ENCODE data around the gene DUS3L.

The DUS3L gene

GRCh38 chr19:5821521-5822180, 30.7 kb upstream of the DUS3L start:
- no peak for DNase-seq (ENCODE audit: low spot score)

GRCh38 chr19:5820785-5821184, 29.8 kb upstream of the DUS3L start:
- DNase-seq (ENCODE audit: low spot score) = no peak

GRCh38 chr19:5818594-5818993, 27.6 kb upstream of the DUS3L start:
- DNase-seq (ENCODE audit: low spot score) = no peak

GRCh38 chr19:5817218-5817617, 26.3 kb upstream of the DUS3L start:
- no peak for DNase-seq (ENCODE audit: low spot score)

GRCh38 chr19:5814852-5815246, 23.9 kb upstream of the DUS3L start:
- no peak for DNase-seq (ENCODE audit: low spot score)

- DNase-seq (ENCODE audit: low spot score) = no peak
Observed at GRCh38 chr19:5814123-5814851, 23.3 kb upstream of the DUS3L start.

- no peak for DNase-seq (ENCODE audit: low spot score)
Observed at GRCh38 chr19:5811117-5811516, 20.2 kb upstream of the DUS3L start.

GRCh38 chr19:5809469-5809868, 18.5 kb upstream of the DUS3L start:
- no peak for DNase-seq (ENCODE audit: low spot score)

GRCh38 chr19:5809053-5809452, 18.1 kb upstream of the DUS3L start:
- DNase-seq (ENCODE audit: low spot score) = no peak

- DNase-seq (ENCODE audit: low spot score) = no peak
Observed at GRCh38 chr19:5808120-5808816, 17.3 kb upstream of the DUS3L start.

- DNase-seq (ENCODE audit: low spot score) = no peak
Observed at GRCh38 chr19:5806905-5807304, 15.9 kb upstream of the DUS3L start.

GRCh38 chr19:5806133-5806489, 15.1 kb upstream of the DUS3L start:
- no peak for DNase-seq (ENCODE audit: low spot score)

- peak; percentile 87 for DNase-seq (ENCODE audit: low spot score)
Observed at GRCh38 chr19:5805462-5806132, 14.6 kb upstream of the DUS3L start.

- DNase-seq (ENCODE audit: low spot score) = peak; percentile 77
Observed at GRCh38 chr19:5804516-5805461, 13.8 kb upstream of the DUS3L start, which contains the start of gene NRTN. Gene NRTN (plus strand): TSS chr19:5805067. CDS start chr19:5824166, 19,099 bp downstream.

- peak; percentile 95 for DNase-seq (ENCODE audit: low spot score)
Observed at GRCh38 chr19:5803752-5804515, 13.0 kb upstream of the DUS3L start.

GRCh38 chr19:5803441-5803751, 12.4 kb upstream of the DUS3L start:
- peak; percentile 28 for DNase-seq (ENCODE audit: low spot score)

GRCh38 chr19:5801796-5802619, 11.0 kb upstream of the DUS3L start:
- DNase-seq (ENCODE audit: low spot score) = no peak

GRCh38 chr19:5800361-5801270, 9.7 kb upstream of the DUS3L start:
- DNase-seq (ENCODE audit: low spot score) = peak; percentile 28

All from HuH-7 (cell line).